DND-41 (cell line): ENCODE data around the gene DCUN1D3.

ENCODE experiments used
- ATAC-seq: fragments of 200-7000 bp; cut with Tn5 transposase; 3 replicates; pipeline ENCODE4 v1.9.1; 2021; ENCODE audit warnings: low read depth; ENCODE audit not compliant: insufficient read depth
- DNase-seq: peaks from one replicate; pipeline ENCODE4 v3.0.0-alpha.2; 2020
- H2AFZ ChIP-seq: 2 replicates; pipeline ENCODE4 v1.6.0; 2012; ENCODE audit warnings: low read depth, low read length
- H3K27ac ChIP-seq: 2 replicates; pipeline ENCODE4 v1.5.1; 2012; ENCODE audit warnings: low read length, inconsistent platforms
- H3K27me3 ChIP-seq: fragments of 200-600 bp; sonication (generic); 2 replicates; pipeline ENCODE4 v1.6.0; 2012; ENCODE audit warnings: low read length, mild to moderate bottlenecking, inconsistent platforms; ENCODE audit not compliant: insufficient read depth, poor library complexity
- H3K36me3 ChIP-seq: 2 replicates; pipeline ENCODE4 v1.5.1; 2012; ENCODE audit warnings: low read length, inconsistent platforms; ENCODE audit not compliant: insufficient read depth
- H3K4me1 ChIP-seq: 2 replicates; pipeline ENCODE4 v1.5.1; 2012; ENCODE audit warnings: mild to moderate bottlenecking, low read length; ENCODE audit not compliant: insufficient read depth
- H3K4me2 ChIP-seq: 2 replicates; pipeline ENCODE4 v1.6.0; 2012; ENCODE audit warnings: mild to moderate bottlenecking, moderate library complexity, low read length, inconsistent platforms; ENCODE audit not compliant: insufficient read depth
- H3K4me3 ChIP-seq, 2 experiments: fragments of 200-600 bp in 1 of 2; shearing (Covaris generic) in 1 of 2; 2 replicates each; pipeline ENCODE4 v1.5.1; 2012 to 2016; ENCODE audit warnings: inconsistent platforms in 2 of 2, low read length in 2 of 2, mild to moderate bottlenecking in 2 of 2, low read depth in 1 of 2, moderate library complexity in 1 of 2
- H3K79me2 ChIP-seq: 2 replicates; pipeline ENCODE4 v1.6.0; 2012; ENCODE audit warnings: low read length, inconsistent platforms; ENCODE audit not compliant: insufficient read depth
- H3K9ac ChIP-seq: 2 replicates; pipeline ENCODE4 v1.6.0; 2012; ENCODE audit warnings: low read depth, mild to moderate bottlenecking, inconsistent platforms, low read length, moderate library complexity
- H3K9me3 ChIP-seq: 2 replicates; pipeline ENCODE4 v1.5.1; 2012; ENCODE audit warnings: low read length, moderate library complexity, mild to moderate bottlenecking, inconsistent platforms; ENCODE audit not compliant: insufficient read depth, severe bottlenecking
- H4K20me1 ChIP-seq: 2 replicates; pipeline ENCODE4 v1.6.0; 2012; ENCODE audit warnings: low read length; ENCODE audit not compliant: insufficient read depth
- EZH2 ChIP-seq: IDR thresholded peaks from 3 replicates; pipeline ENCODE4 v1.6.1; 2012; ENCODE audit warnings: borderline replicate concordance, low read depth, mild to moderate bottlenecking, moderate library complexity, low read length, inconsistent platforms; ENCODE audit not compliant: severe bottlenecking
- TF ChIP-seq, protein P1 (sequence below): IDR thresholded peaks from 2 replicates; pipeline ENCODE4 v1.5.1; 2012; ENCODE audit warnings: borderline replicate concordance, low read length, moderate library complexity, mild to moderate bottlenecking; ENCODE audit not compliant: poor library complexity, severe bottlenecking; ENCODE audit errors: extremely low read depth

DCUN1D3 gene

DNA sequence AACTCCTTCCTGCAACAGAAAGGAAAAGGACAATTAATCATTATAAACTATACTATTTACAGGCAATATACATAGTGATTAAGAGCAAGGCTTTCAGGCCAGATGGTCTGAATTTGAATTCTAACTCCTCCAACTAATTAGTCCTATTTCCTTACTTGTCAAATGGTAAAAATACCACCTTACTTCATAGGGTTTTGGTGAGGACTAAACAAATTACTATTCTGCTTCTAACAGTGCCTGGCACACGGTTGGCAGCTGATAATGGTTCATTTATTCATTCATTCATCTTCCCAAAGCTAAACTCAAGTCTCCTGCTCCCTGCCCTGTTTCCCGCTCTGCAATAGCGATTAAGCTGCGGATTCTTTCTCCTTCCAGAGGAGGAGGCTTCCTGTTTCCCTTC, 39.8 kb downstream of the DCUN1D3 start:
- H3K4me2 ChIP-seq, result no peak overlapping the region
- ATAC-seq, result no peak
- H3K9me3 ChIP-seq, result no peaks in the 10 kb centered on the region
- H3K79me2 ChIP-seq, result no peaks in the 10 kb centered on the region
- DNase-seq, result no peak
- peaks cover 13% of the 10 kb centered on the region; the same call in 1 of the 2 replicates for H4K20me1 ChIP-seq
- H3K27ac ChIP-seq, result no peak overlapping the region
- H3K36me3 ChIP-seq, result peaks cover 12% of the 10 kb centered on the region
- no peaks in the 10 kb centered on the region for H3K4me1 ChIP-seq
- H2AFZ ChIP-seq, result no peak overlapping the region
- H3K9ac ChIP-seq, result no peak overlapping the region
- H3K4me3 ChIP-seq, result no peak overlapping the region
- TF ChIP-seq, protein P1, sequence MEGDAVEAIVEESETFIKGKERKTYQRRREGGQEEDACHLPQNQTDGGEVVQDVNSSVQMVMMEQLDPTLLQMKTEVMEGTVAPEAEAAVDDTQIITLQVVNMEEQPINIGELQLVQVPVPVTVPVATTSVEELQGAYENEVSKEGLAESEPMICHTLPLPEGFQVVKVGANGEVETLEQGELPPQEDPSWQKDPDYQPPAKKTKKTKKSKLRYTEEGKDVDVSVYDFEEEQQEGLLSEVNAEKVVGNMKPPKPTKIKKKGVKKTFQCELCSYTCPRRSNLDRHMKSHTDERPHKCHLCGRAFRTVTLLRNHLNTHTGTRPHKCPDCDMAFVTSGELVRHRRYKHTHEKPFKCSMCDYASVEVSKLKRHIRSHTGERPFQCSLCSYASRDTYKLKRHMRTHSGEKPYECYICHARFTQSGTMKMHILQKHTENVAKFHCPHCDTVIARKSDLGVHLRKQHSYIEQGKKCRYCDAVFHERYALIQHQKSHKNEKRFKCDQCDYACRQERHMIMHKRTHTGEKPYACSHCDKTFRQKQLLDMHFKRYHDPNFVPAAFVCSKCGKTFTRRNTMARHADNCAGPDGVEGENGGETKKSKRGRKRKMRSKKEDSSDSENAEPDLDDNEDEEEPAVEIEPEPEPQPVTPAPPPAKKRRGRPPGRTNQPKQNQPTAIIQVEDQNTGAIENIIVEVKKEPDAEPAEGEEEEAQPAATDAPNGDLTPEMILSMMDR, result no peak
- no peak for TF ChIP-seq EZH2
- no peaks in the 10 kb centered on the region for H3K27me3 ChIP-seq

DNA sequence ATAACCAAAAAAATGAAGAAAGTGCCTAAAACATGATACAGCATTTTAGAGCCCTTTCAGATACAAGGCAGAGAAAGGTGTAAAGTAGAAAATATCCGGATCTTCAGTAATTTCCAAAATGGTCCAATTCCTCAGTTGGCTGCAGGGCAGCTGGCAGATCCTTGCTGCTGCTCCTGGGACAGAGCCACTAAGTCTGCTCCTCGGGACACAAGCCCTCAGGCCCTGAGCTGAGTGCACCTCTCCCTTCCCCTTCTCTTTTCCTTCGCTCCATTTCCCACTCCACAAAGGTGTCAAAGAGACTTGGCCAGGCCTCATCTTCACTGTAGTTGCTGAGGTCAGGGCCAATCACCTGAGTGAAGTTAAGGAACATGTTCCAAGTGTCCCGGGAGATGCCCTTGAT, 40.5 kb downstream of the DCUN1D3 start:
- Histone ChIP-seq H3K79me2 (no peaks in the 10 kb centered on the region), H3K36me3 (peaks cover 12% of the 10 kb centered on the region), H3K4me1 (no peaks in the 10 kb centered on the region), H3K27me3 (no peaks in the 10 kb centered on the region), H3K9me3 (no peaks in the 10 kb centered on the region), H3K4me2 (no peak overlapping the region), H3K4me3 (no peak overlapping the region), H3K27ac (no peak overlapping the region), H2AFZ (no peak overlapping the region), H3K9ac (no peak overlapping the region), H4K20me1 (peaks cover 13% of the 10 kb centered on the region; the same call in 1 of the 2 replicates)
- TF ChIP-seq, protein P1, result no peak
- no peak for TF ChIP-seq EZH2
- ATAC-seq (no peak), DNase-seq (no peak)

DNA sequence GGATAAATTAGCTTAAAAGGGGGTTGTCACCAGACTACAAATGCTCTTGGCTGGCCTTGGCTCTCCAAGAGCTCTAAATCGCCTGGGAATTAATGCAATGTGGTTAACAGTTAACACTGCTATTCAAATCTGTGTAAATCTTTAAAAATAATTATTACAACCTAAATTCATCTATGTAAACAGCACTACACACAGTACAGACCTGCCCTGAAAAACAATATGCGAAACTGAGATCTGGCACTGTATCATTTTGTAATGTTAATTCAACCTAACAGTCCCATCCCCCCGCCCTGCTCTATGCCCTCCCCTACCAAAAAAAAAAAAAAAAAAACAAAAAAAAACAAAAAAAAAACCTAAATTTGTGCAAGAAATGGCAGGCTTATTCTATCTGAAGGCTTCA, 40.9 kb downstream of the DCUN1D3 start:
- H3K4me2 ChIP-seq, result no peak overlapping the region
- no peaks in the 10 kb centered on the region for H3K79me2 ChIP-seq
- no peak for ATAC-seq
- H3K27ac ChIP-seq, result no peak overlapping the region
- H3K4me1 ChIP-seq, result no peaks in the 10 kb centered on the region
- DNase-seq, result no peak
- no peak overlapping the region for H3K4me3 ChIP-seq
- peaks cover 13% of the 10 kb centered on the region; the same call in 1 of the 2 replicates for H4K20me1 ChIP-seq
- no peaks in the 10 kb centered on the region for H3K9me3 ChIP-seq
- TF ChIP-seq, protein P1, result no peak
- peaks cover 12% of the 10 kb centered on the region for H3K36me3 ChIP-seq
- H2AFZ ChIP-seq, result no peak overlapping the region
- no peaks in the 10 kb centered on the region for H3K27me3 ChIP-seq
- no peak overlapping the region for H3K9ac ChIP-seq

DNA sequence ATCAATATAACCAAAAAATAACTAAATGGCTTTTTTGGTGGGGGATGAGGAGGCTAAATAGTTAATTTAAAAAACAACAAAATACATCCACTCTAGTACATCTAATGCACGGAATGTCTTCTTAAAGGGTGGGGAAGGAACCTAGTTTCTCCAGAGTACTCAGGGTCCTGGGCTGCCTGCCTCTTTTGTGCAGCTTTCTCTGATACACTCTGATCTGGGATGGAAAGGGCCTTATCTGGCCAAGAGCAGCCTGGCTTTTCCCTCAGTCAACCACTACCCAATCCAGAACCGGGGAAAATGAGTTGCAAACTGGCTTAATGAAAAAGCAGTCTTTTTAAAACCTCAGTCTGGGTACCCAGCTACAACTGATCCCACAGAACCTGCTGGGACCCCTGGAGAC, 42.9 kb downstream of the DCUN1D3 start:
- Histone ChIP-seq H3K27ac (no peak overlapping the region), H2AFZ (no peak overlapping the region), H3K9me3 (no peaks in the 10 kb centered on the region), H3K4me2 (no peak overlapping the region), H3K79me2 (no peaks in the 10 kb centered on the region), H3K27me3 (no peaks in the 10 kb centered on the region), H3K36me3 (peaks cover 10% of the 10 kb centered on the region), H3K9ac (no peak overlapping the region), H3K4me1 (no peaks in the 10 kb centered on the region), H4K20me1 (peaks cover 10% of the 10 kb centered on the region; the same call in 1 of the 2 replicates), H3K4me3 (no peak overlapping the region)
- TF ChIP-seq, protein P1, result no peak
- no peak for TF ChIP-seq EZH2
- DNase-seq, result no peak
- no peak for ATAC-seq
